Inflammatory macrophage treated with lipopolysaccharide for 4 hours (primary cell): ENCODE data around the gene HUWE1.
"Not testable (repeated sequence)": the region's sequence is repeated elsewhere in the genome, so short reads cannot be mapped to it uniquely, and the experiment has no call there.

ENCODE experiments used
- DNase-seq: peaks from one replicate; pipeline ENCODE4 v3.0.0-alpha.2; 2020

Gene HUWE1, protein sequence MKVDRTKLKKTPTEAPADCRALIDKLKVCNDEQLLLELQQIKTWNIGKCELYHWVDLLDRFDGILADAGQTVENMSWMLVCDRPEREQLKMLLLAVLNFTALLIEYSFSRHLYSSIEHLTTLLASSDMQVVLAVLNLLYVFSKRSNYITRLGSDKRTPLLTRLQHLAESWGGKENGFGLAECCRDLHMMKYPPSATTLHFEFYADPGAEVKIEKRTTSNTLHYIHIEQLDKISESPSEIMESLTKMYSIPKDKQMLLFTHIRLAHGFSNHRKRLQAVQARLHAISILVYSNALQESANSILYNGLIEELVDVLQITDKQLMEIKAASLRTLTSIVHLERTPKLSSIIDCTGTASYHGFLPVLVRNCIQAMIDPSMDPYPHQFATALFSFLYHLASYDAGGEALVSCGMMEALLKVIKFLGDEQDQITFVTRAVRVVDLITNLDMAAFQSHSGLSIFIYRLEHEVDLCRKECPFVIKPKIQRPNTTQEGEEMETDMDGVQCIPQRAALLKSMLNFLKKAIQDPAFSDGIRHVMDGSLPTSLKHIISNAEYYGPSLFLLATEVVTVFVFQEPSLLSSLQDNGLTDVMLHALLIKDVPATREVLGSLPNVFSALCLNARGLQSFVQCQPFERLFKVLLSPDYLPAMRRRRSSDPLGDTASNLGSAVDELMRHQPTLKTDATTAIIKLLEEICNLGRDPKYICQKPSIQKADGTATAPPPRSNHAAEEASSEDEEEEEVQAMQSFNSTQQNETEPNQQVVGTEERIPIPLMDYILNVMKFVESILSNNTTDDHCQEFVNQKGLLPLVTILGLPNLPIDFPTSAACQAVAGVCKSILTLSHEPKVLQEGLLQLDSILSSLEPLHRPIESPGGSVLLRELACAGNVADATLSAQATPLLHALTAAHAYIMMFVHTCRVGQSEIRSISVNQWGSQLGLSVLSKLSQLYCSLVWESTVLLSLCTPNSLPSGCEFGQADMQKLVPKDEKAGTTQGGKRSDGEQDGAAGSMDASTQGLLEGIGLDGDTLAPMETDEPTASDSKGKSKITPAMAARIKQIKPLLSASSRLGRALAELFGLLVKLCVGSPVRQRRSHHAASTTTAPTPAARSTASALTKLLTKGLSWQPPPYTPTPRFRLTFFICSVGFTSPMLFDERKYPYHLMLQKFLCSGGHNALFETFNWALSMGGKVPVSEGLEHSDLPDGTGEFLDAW (N-terminal part only)

DNA sequence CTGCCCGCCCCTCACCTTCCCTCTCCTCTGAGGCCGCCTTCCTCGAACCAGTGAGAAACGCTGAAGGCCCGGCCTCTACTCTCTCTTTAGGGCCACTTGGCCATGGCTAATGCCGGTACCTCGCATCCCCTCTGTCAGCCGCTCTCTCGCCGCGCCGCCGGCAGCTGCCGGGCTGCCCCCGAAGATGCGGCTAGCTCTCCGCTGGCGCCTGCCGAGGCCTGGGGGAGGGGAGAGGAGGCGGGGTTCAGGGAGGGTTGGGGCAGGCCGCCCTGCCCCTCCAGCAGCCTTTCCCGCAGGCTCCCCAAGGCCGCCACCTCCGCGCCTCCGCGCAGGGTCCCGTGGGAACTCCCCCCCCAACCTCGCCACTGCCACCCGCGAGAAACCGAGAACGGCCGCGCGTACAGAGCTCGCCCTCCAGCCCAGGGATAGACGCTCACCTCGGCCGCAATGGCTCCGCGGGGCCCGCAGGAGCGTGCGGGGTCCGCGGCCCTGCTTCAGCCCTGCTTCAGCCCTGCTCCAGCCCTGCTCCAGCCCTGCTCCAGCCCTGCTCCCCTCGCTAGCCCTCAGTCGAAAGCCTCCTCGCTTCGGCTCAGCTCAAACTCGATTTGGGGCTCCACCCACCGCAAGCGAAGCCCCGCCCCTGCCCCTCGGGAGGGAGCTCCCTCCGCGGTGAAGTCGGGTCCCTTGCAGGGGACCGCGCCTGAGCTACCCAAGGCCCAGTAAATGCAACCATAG is at the start of gene HUWE1:
Gene HUWE1, minus strand, starts transcription at position 569 of the 735 bp plus-strand sequence. CDS start 32,612 bp downstream, outside the sequence.
- DNase-seq, result peak; percentile 62

DNA sequence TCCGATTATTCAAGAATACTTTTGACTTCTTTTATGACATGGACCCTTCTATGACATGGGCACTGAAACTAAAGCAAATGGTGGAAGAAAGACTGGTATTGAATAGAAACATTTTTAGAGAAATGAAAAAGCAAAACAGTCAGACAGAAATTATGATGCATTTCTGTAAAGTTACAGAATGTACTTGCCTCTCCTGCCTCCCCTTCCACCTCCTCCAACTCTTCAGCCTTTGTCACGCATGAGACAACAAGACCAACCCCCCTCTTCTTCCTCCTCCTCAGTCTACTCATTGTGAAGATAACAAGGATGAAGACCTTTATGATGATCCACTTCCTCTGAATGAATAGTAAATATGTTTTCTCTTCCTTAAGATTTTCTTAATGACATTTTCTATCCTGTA is 46.3 kb upstream of the HUWE1 start:
- no peak for DNase-seq

DNA sequence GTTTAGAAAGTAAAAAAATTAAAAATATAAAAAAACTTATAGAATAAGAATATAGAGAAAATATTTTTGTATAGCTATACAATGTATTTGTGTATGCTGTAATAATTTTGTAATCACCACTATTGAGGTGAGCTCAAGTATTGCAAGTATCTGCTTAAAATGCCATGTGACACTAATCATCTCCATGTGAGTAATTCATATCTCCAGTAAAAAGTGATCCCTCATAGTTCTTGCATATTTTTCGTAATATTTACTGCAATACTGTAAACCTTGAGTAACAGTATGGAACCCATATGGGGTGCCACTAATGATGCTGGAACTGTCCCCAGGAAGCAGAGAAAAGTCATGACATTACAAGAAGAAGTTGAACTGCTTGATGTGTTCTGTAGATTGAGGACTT is 43.2 kb upstream of the HUWE1 start:
- DNase-seq, result peak; percentile 51

DNA sequence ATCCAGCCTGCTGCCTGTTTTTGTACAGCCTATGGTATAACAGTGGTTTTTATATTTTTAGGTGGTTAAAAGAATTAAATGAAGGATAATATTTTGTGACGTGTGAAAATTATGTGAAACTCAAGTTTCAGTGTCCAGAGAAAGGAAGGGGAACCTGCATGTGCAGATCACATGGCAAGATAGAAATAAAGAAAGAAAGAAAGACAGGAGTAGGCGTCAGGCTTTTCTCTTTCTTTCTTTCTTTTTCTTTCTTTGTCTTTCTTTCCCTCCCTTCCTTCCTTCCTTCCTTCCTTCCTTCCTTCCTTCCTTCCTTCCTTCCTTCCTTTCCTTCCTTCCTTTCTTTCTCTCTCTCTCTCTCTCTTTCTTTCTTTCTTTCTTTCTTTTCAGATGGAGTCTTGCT is 42.0 kb upstream of the HUWE1 start:
- no peak for DNase-seq

DNA sequence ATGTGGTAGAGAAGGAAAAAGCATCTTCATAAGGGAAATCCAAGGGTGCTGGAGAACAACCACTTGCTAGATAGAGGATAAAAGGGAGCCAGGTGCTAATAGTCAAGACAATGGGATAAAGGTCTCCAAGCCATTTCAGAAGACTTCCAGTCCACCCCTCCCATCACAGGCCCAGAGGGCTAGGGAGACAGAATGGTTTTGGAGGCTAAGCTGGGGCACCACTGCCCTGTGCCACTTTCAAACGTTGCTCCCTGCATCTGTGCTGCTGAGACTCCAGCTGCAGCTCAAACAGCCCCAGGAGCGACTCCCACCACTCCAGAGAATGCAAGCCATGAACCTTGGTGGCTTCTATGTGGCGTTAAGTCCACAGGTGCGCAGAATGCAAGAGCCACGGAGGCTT is 38.4 kb upstream of the HUWE1 start:
- no peak for DNase-seq

DNA sequence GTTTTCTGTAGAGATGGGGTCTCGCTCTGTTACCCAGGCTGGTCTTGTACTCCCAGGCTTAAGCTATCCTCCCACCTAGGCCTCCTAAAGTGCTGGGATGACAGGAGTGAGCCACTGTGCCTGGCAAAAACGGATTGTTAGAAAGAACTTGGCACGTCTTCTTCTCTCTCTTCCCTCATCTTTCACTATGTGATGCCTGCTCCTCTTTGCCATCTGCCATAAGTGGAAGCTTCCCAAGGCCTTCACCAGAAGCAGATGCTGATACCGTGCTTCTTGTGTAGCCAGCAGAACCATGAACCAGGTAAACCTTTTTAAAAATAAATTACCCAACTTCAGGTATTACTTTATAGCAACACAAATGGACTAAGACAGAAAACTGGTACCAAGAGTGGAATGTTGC is 36.9 kb upstream of the HUWE1 start:
- no peak for DNase-seq

DNA sequence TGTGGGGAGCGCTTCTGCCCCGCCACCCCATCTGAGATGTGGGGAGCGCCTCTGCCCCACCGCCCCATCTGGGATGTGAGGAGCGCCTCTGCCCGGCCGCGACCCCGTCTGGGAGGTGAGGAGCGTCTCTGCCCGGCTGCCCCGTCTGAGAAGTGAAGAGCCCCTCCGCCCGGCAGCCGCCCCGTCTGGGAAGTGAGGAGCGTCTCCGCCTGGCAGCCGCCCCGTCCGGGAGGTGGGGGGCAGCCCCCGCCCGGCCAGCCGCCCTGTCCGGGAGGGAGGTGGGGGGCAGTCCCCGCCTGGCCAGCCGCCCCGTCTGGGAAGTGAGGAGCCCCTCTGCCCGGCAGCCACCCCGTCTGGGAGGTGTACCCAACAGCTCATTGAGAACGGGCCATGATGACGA is 35.1 kb upstream of the HUWE1 start:
- DNase-seq, result not testable (repeated sequence)

DNA sequence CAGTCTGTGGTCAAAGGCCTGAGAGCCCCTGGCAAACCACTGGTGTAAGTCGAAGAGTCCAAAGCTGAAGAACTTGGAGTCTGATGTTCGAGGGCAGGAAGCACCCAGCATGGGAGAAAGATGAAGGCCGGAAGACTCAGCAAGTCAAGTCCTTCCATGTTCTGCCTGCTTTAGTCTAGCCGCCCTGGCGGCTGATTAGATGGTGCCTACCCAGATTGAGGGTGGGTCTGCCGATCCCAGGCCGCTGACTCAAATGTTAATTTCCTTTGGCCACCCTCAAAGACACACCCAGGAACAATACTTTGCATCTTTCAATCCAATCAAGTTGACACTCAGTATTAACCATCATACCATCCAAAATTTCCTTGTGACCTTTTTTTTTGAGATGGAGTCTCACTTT is 33.1 kb upstream of the HUWE1 start:
- DNase-seq, result not testable (repeated sequence)

DNA sequence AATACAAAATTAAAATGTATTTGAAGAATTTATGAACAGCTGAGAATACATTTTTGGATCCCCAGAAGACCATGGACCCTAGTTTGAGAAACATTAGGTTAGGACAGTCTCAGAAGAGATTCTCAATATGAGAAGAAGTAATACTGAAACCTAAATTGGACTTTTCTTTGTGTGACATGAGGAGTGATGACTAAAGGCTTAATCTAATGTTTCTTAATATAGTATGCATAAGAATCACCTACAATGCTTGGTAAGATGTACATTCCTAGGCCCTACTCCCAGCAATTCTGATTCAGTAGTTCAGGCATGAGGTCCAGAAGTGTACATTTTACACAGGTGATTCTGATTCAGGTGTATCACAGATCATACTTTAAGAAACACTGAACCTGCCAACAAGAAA is 31.6 kb upstream of the HUWE1 start:
- peak; percentile 35 for DNase-seq

DNA sequence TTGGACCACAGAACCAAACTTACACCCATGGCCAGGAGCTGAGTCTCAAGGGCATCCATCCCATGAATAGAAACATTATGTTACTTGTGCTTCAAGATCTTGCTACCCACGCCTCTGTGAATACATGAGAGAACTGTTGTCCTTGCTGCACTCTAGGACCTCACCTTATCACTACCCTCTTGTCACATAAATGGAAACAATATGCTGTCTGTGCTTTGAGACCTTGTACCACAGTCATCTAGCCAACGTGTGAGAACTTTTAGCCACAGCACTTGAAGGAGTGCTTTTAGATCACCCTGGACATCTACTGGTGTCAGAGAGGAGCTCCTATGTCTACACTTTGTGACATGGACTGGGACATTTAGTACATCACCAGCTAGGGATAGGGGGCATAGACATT is 30.7 kb upstream of the HUWE1 start:
- DNase-seq, result no peak

DNA sequence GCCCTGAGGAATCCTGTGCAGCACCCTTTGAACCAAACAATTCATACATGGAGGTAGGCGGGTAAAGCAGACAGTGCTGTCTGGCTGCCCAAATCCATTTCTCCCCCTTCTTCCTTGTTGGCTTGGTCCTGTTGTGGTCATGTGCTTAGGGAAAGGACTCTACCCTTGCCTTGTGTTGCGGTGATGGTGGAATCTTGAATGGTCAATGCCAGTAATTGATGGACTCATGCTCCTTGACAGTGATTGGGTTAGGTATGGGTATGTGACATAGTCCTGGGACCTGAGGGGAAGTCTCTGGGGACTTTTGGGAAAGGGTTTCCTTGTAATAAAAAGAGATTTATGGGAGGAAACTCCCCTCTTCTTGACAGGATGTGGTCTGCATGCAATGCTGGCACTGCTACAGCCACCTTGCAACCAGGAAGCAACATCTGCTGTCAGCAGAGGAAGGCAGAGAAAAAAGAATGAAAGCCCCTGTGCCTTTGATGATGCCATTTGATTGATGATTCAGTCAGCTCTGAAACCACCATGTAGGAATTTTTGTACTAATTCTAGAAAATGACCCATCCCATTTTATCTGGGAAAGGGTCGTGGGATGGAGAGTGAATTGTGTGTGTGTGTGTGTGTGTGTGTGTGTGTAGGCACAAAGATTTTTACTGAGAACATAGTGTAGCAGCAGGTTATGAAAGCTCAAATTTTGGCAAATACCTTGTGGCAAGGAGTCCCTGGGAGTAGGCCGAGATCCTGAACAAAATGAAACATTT is 30.0 kb upstream of the HUWE1 start:
- DNase-seq, result peak; percentile 59

DNA sequence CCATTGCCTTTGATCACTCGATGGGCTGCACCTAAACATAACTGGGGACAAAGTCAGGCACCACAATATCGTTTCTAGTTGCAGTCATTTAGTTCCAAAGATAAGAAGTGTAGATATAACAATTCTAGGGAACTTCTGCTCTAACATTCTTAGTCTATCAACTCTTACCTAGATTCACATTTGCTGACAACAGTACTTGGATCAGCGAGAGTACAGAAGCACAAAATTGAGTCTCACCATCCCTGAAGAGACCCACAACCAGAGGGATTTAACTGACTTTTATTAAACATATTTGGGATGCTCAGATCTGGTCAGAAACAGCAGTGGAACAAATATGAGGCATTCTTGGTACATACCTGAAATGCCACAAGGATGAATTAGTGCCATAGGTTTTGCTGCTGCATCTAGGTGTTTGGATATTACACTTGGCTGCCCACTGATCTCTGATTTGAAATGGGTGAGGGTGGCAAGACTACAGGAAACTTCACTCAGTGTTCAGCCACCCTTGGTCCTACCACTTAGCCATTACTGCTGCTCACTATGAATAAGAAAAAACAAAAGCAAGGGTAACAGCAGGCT is 28.9 kb upstream of the HUWE1 start:
- DNase-seq, result no peak

DNA sequence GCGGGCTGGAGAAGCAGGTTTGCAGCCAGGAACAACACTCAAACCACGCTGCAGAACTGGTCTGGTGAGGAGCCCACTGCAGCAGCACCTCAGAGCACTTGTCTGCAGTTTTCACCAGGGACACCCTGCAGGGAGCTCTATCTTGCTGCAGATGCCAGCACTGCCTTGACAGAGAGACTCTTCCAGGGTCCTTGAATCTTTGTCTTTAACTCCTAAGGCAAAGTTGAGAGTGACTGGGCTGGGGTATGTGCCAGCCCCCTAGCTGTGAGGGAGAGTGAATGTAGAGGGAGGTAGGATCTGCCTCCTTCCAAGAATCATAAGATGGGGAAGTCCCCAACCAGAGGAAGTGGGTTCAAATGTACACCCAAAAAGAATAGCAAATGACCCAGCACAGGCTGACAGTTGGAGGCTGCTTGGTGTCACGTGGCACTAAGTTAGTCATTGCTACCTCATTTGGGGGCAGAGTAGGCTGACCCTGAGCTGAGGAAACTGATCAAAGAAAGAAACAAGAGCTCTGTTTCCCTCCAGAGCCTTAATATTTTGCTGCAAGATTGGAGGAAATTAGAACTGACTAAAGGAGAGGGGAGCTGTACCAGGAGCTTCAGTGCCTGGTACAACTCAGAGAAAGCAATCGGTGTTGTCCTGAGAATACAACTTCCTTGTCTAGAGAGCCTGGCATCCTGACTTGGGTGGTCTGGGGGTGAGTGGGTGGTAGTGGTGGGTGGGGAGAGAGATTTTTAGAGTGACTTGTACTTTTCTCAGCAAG is 28.2 kb upstream of the HUWE1 start:
- peak; percentile 78 for DNase-seq

DNA sequence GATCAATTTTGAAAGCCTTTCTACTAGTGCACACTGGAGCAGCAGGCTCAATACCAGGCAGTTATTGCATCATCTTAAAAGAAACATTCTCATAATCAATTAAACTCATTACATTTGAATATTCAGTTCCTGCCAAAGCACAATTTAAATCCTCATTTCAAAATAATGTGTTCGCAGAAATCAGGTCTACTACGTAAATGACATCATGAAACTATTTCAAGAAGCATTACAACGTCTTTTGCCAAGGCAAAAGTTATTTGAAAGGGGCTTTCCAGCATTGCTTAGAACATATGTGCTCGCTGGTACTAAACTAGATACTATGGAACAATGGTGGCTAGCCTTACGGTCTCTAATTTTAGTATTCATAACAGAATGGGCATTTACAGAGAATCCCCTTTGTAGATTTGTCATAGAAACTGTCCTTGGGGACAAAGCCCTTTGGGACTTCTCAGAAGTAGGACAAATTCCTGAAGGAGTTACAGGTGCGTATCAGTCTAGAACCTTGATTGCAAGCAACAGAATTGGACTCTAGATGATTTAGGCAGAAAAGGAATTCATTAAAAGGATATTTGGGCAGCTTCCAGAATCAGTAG is 27.6 kb upstream of the HUWE1 start:
- DNase-seq, result peak; percentile 78

DNA sequence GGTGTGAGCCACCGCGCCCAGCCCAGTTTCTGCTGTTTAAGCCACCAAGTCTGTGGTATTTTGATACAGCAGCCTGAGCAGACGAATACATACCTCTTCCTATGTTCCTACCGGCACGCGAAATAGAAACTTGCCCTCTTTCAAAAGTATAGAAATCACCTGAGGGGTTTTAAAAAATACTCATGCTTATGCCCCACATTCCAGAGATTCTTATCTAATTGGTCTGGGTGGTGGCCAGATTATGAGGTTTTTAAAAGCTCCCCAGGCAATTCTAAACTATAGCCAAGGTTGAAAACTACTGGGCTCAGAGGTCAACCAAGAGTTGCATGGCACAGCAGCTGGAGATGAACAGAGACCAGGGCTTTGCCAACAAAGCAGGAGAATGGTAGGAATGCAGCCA is 24.9 kb upstream of the HUWE1 start:
- no peak for DNase-seq

DNA sequence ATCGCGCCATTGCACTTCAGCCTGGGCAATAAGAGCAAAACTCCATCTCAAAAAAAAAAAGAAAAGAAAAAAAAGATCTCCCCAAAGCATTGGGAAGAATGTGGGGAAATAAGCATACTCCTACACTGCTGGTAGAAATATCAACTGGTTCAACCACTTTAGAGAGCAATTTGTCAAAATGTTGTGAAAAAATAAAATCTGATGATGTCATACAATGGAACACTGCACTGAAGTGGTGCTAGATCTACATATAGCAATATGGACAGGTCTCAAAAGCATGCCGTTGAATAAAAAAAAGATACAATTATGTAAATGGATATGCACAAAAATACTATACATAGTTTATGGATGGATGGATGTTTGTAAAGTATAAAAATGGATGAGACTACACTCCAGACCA is 18.3 kb upstream of the HUWE1 start:
- DNase-seq, result no peak

DNA sequence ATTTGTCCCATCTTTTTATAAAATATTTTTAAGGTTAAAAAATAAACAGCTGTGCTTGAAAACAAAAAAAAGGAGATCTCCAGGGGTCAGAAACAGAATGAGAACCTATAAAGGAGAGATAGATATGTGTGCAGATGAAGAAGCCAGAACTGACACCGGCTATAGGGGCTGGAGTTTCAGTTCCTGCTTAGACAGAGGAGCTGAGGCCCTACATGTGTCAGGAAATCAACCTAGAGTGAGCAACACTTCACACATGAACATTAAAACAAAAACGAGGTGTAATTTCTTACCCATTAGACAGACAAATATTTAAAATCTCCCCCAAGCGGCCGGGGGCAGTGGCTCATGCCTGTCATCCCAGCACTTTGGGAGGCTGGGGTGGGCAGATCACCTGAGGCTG is 17.8 kb upstream of the HUWE1 start:
- DNase-seq, result no peak

DNA sequence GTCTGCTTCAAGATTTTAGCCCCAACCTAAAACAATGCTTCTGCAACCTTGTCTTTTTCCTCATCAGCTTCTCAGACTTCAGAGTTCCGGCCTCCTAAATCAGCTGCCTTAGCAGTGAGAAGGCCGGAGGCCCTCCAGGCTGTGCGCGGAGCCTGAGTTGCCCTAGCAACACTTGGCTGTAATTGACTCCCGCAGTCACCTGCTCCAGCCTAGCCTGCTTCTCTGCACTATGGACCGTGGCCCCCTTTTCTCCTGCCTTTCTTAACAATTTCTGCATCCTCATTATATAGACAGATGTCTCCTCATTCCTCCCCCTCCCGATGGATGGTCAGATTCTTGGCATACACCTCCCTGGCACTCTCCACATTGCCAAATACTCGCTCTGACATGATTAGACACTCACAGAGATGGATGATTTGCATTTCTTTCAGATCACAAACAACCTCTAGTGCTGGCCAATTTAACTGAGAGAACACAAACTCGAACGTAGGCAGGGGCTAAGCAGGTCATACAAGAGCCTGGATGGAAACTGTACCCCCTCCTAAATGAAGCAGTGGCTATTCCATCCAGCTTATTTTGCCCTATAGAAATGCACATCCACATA is 9.5 kb upstream of the HUWE1 start:
- DNase-seq, result no peak

DNA sequence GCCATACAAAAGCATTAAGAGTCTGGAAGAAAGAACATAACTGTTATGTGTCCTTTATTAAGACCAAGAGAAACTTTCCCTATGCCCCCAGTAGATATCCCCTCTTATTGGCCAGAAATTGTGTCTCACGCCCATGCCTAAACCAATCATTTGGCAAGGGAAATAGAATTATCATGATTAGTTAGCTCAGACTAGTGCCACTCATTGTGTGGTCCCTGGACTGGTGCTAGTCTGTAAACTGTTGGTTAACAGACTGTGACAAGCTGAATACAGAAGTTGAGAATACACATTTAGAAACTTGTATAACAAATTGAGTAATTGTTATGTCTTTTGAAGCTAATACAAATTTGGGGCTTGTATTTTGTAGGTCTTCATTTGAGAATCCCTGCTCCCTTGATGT is 8.1 kb upstream of the HUWE1 start:
- DNase-seq, result no peak

DNA sequence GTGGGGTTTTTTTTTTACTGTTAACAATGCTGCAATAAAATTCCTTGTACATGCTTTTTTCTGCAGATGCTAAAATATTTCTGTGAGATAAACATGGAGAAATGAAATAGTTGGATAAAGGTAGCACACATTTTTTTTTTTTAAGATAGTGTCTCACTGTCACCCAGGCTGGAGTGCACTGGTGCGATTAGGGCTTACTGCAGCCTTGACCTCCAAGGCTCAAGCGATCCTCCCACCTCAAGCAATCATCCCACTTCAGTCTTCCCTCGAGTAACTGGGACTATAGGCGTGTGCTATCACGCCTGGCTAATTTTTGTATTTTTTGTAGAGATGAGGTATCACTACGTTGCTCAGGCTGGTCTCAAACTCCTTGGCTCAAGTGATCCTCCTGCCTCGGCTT is 1.8 kb upstream of the HUWE1 start:
- no peak for DNase-seq
